Measurements from ENCODE around the gene CACNA2D2.
A peak's percentile ranks its signal among the peaks of the same experiment; 100 is the strongest.

The CACNA2D2 gene

GRCh38 chr3:50509715-50510114 is 6.3 kb upstream of the CACNA2D2 start (continued):
- no peak for TF ChIP-seq ZNF449 (tag by site-specific recombination; IDR thresholded peaks at IDR 0.05)
- TF ChIP-seq ZNF2 (tag by site-specific recombination; IDR thresholded peaks at IDR 0.05), result no peak
- no peak for TF ChIP-seq ZNF830 (tag by site-specific recombination; IDR thresholded peaks at IDR 0.05; ENCODE audit: low read depth)
- TF ChIP-seq ZNF785 (tag by site-specific recombination; IDR thresholded peaks at IDR 0.05), result no peak
- TF ChIP-seq ZSCAN5A (tag by site-specific recombination; IDR thresholded peaks at IDR 0.05), result no peak
- no peak for TF ChIP-seq ZNF280C (tag by site-specific recombination; IDR thresholded peaks at IDR 0.05)
- TF ChIP-seq ZBTB7A (tag by site-specific recombination; IDR thresholded peaks at IDR 0.05; ENCODE audit: low read depth), result no peak
- no peak for TF ChIP-seq ZNF585B (tag by site-specific recombination; IDR thresholded peaks at IDR 0.05)

- H3K4me1 ChIP-seq (ENCODE audit: control insufficient read depth, insufficient read depth, low read length), result no peaks in the 10 kb centered on the region
- no peaks in the 10 kb centered on the region for H3K9me3 ChIP-seq (ENCODE audit: control insufficient read depth, insufficient read depth, low read depth, low read length)
- no peak overlapping the region for H3K27ac ChIP-seq (ENCODE audit: extremely low read depth, low read depth, low read length)
- no peak overlapping the region for H3K4me3 ChIP-seq (ENCODE audit: low read depth, low read length)
- ChIA-PET POLR2A (no interaction called here), CTCF (interaction anchor here (0.6 to 2.4 kb wide), 4 partner anchors 8 to 118 kb away, joined by 3 to 8 read pairs (median 4); no protein-coding TSS in a partner anchor)
- H3K36me3 ChIP-seq (ENCODE audit: control insufficient read depth in 2 of 2, insufficient read depth in 1 of 2, low read length in 2 of 2), result no peaks in the 10 kb centered on the region
- TF ChIP-seq ZNF174 (tag by site-specific recombination; IDR thresholded peaks at IDR 0.05) (no peak), GLIS1 (tag by site-specific recombination; IDR thresholded peaks at IDR 0.05) (peak; percentile 84), ZNF660 (tag by site-specific recombination; IDR thresholded peaks at IDR 0.05) (no peak), ZIC2 (tag by site-specific recombination; IDR thresholded peaks at IDR 0.05) (peak; percentile 57), ZNF391 (tag by site-specific recombination; IDR thresholded peaks at IDR 0.05; ENCODE audit: borderline replicate concordance, low read depth) (no peak)
These were observed 5.4 kb upstream of the CACNA2D2 start for GRCh38 chr3:50508821-50509220.

- Histone ChIP-seq H3K27ac (ENCODE audit: extremely low read depth, low read depth, low read length) (no peak overlapping the region), H3K4me3 (ENCODE audit: low read depth, low read length) (no peak overlapping the region), H3K36me3 (ENCODE audit: control insufficient read depth in 2 of 2, insufficient read depth in 1 of 2, low read length in 2 of 2) (no peaks in the 10 kb centered on the region), H3K9me3 (ENCODE audit: control insufficient read depth, insufficient read depth, low read depth, low read length) (no peaks in the 10 kb centered on the region), H3K4me1 (ENCODE audit: control insufficient read depth, insufficient read depth, low read length) (no peaks in the 10 kb centered on the region)
- ChIA-PET POLR2A (no interaction called here), CTCF (no interaction called here)
- TF ChIP-seq ZBTB48 (tag by site-specific recombination; IDR thresholded peaks at IDR 0.05) (no peak), REST (tag by site-specific recombination; IDR thresholded peaks at IDR 0.05) (peak; percentile 75), ZNF416 (tag by site-specific recombination; IDR thresholded peaks at IDR 0.05) (no peak)
These were observed 2.7 kb upstream of the CACNA2D2 start for GRCh38 chr3:50506169-50506568.

Data from HEK293 (cell line).